Inflammatory macrophage treated with lipopolysaccharide for 4 hours (primary cell): Measurements from ENCODE around the gene RNU5B-1.

Experiments used
- DNase-seq: peaks from one replicate; pipeline ENCODE4 v3.0.0-alpha.2; 2020

The RNU5B-1 gene

GRCh38 chr15:65304381-65305149 lies at the start of gene RNU5B-1:
RNU5B-1 (plus strand) TSS chr15:65304677.
- peak; percentile 98 for DNase-seq

- no peak for DNase-seq
Measured at GRCh38 chr15:65254758-65255157, 49.7 kb upstream of the RNU5B-1 start.

GRCh38 chr15:65255486-65256140 lies 48.9 kb upstream of the RNU5B-1 start:
- no peak for DNase-seq

GRCh38 chr15:65258375-65259262 lies 45.9 kb upstream of the RNU5B-1 start:
- no peak for DNase-seq

GRCh38 chr15:65259367-65259797 lies 45.1 kb upstream of the RNU5B-1 start:
- no peak for DNase-seq

GRCh38 chr15:65260968-65261367 lies 43.5 kb upstream of the RNU5B-1 start:
- no peak for DNase-seq

GRCh38 chr15:65263313-65263712 lies 41.2 kb upstream of the RNU5B-1 start:
- no peak for DNase-seq

- DNase-seq, result no peak
Measured at GRCh38 chr15:65264863-65265430, 39.5 kb upstream of the RNU5B-1 start.

GRCh38 chr15:65266469-65266868 lies 38.0 kb upstream of the RNU5B-1 start:
- no peak for DNase-seq

- DNase-seq, result no peak
Measured at GRCh38 chr15:65268411-65268810, 36.1 kb upstream of the RNU5B-1 start.

- DNase-seq, result peak; percentile 48
Measured at GRCh38 chr15:65270811-65271545, 33.5 kb upstream of the RNU5B-1 start.

GRCh38 chr15:65275104-65275727 lies 29.3 kb upstream of the RNU5B-1 start:
- peak; percentile 7 for DNase-seq

- DNase-seq, result no peak
Measured at GRCh38 chr15:65275728-65276126, 28.8 kb upstream of the RNU5B-1 start.

GRCh38 chr15:65277015-65277414 lies 27.5 kb upstream of the RNU5B-1 start:
- DNase-seq, result peak; percentile 3

GRCh38 chr15:65278480-65278879 lies 26.0 kb upstream of the RNU5B-1 start:
- DNase-seq, result no peak

GRCh38 chr15:65285291-65286068 lies 19.0 kb upstream of the RNU5B-1 start:
- DNase-seq, result no peak

GRCh38 chr15:65286069-65286703 lies 18.3 kb upstream of the RNU5B-1 start:
- DNase-seq, result no peak

- DNase-seq, result peak; percentile 77
Measured at GRCh38 chr15:65286704-65287519, 17.6 kb upstream of the RNU5B-1 start, which contains the start of gene PARP16. PARP16 (minus strand) TSS chr15:65286883; CDS start chr15:65286426, 457 bp downstream.

GRCh38 chr15:65287520-65287855 lies 17.0 kb upstream of the RNU5B-1 start:
- peak; percentile 59 for DNase-seq
